ENCODE results near the gene TREML1.

TREML1 gene

GRCh38 chr6:41111017-41111416 is 43.1 kb downstream of the TREML1 start:
- no peak for DNase-seq (ENCODE audit: low read depth, low spot score)
- no peak for TF ChIP-seq CTCF (IDR thresholded peaks at IDR 0.05; ENCODE audit: low read depth, low read length)
- in situ Hi-C loops (cut with HindIII; ENCODE audit: low sequenced_read_pairs), result no loop called here
- no peak overlapping the region for H3K4me3 ChIP-seq (ENCODE audit: low read depth, low read length)

GRCh38 chr6:41103847-41104246 is 50.3 kb downstream of the TREML1 start:
- H3K4me3 ChIP-seq (ENCODE audit: low read depth, low read length), result no peak overlapping the region
- in situ Hi-C loops (cut with HindIII; ENCODE audit: low sequenced_read_pairs), result no loop called here
- TF ChIP-seq CTCF (IDR thresholded peaks at IDR 0.05; ENCODE audit: low read depth, low read length), result no peak
- DNase-seq (ENCODE audit: low read depth, low spot score), result no peak

DNA sequence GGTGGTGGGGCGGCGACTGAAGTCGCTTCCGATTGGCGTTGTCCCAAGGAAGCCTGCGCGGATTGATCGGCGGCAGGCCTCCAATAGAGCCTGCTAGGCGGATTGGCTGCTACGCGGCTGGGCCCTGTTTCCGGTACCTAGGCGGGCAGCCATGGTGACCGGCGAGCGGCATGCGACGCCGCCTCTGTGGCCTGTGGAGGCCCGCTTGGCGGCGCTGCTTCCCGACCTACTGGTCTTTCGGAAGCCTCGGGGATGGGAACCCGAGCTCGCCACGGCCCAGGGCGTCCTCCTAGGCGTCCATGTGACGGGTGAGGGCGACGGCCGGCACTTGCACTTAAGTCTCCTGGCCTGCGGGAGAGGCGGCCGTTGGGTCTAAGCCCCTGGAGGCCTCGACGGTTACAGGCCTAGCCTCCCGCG is 53.3 kb downstream of the TREML1 start:
- DNase-seq (ENCODE audit: low read depth, low spot score), result no peak
- TF ChIP-seq CTCF (IDR thresholded peaks at IDR 0.05; ENCODE audit: low read depth, low read length), result no peak
- no peak overlapping the region for H3K4me3 ChIP-seq (ENCODE audit: low read depth, low read length)
- in situ Hi-C loops (cut with HindIII; ENCODE audit: low sequenced_read_pairs), result no loop called here
